SK-N-SH treated with all-trans-retinoic acid at 6 μM for 48 hours (cell line): Measurements from ENCODE around the gene MAGI3.

ENCODE experiments used
- ATAC-seq: fragments of 200-7000 bp; cut with Tn5 transposase; 3 replicates; pipeline ENCODE4 v1.9.1; 2020; ENCODE audit warnings: mild to moderate bottlenecking, moderate library complexity
- CSDC2 ChIP-seq: fragments of 250-450 bp; sonication (Bioruptor Pico); IDR thresholded peaks from 2 replicates; pipeline ENCODE4 v1.5.0; 2020; ENCODE audit warnings: mild to moderate bottlenecking, moderate library complexity
- CSRNP3 ChIP-seq: fragments of 250-450 bp; sonication (Bioruptor Pico); IDR thresholded peaks from 2 replicates; pipeline ENCODE4 v1.5.1; 2021; ENCODE audit warnings: mild to moderate bottlenecking, moderate library complexity
- ESRRG ChIP-seq: fragments of 250-450 bp; sonication (Bioruptor Pico); IDR thresholded peaks from 2 replicates; pipeline ENCODE4 v1.6.1; 2021; ENCODE audit warnings: mild to moderate bottlenecking
- ISL1 ChIP-seq: fragments of 250-450 bp; sonication (Bioruptor Pico); IDR thresholded peaks from 2 replicates; pipeline ENCODE4 v2.1.2; 2022; ENCODE audit warnings: mild to moderate bottlenecking, moderate library complexity
- OSR1 ChIP-seq: fragments of 250-450 bp; sonication (Bioruptor Pico); IDR thresholded peaks from 2 replicates; pipeline ENCODE4 v1.8.0; 2022; ENCODE audit warnings: moderate library complexity, mild to moderate bottlenecking, inconsistent platforms
- PATZ1 ChIP-seq: fragments of 250-450 bp; sonication (Bioruptor Pico); IDR thresholded peaks from 2 replicates; pipeline ENCODE4 v1.8.0; 2020; ENCODE audit warnings: mild to moderate bottlenecking, moderate library complexity, borderline replicate concordance
- POU6F1 ChIP-seq: fragments of 250-450 bp; sonication (Bioruptor Pico); IDR thresholded peaks from 2 replicates; pipeline ENCODE4 v1.8.0; 2021; ENCODE audit warnings: low read depth, mild to moderate bottlenecking, moderate library complexity, borderline replicate concordance
- PPARA ChIP-seq: fragments of 250-450 bp; sonication (Bioruptor Pico); IDR thresholded peaks from 2 replicates; pipeline ENCODE4 v1.5.0; 2020; ENCODE audit warnings: mild to moderate bottlenecking, borderline replicate concordance
- RARB ChIP-seq: fragments of 250-450 bp; sonication (Bioruptor Pico); IDR thresholded peaks from 2 replicates; pipeline ENCODE4 v1.8.0; 2021; ENCODE audit warnings: mild to moderate bottlenecking, moderate library complexity
- SNAI2 ChIP-seq: fragments of 250-450 bp; sonication (Bioruptor Pico); IDR thresholded peaks from 2 replicates; pipeline ENCODE4 v1.5.0; 2020; ENCODE audit warnings: mild to moderate bottlenecking, moderate library complexity
- TSHZ2 ChIP-seq: fragments of 250-450 bp; sonication (Bioruptor Pico); IDR thresholded peaks from 2 replicates; pipeline ENCODE4 v1.5.0; 2020; ENCODE audit warnings: mild to moderate bottlenecking, moderate library complexity
- ZC3H10 ChIP-seq: fragments of 250-450 bp; sonication (Bioruptor Pico); IDR thresholded peaks from 2 replicates; pipeline ENCODE4 v1.5.1; 2021; ENCODE audit warnings: mild to moderate bottlenecking, moderate library complexity
- ZFP3 ChIP-seq: fragments of 250-450 bp; sonication (Bioruptor Pico); IDR thresholded peaks from 2 replicates; pipeline ENCODE4 v1.5.0; 2020; ENCODE audit warnings: mild to moderate bottlenecking, moderate library complexity
- ZNF565 ChIP-seq: fragments of 450-650 bp; formaldehyde crosslinking; conservative IDR thresholded peaks from 2 replicates; pipeline ENCODE4 v1.5.0; 2020; ENCODE audit warnings: low read depth, mild to moderate bottlenecking, moderate library complexity

MAGI3 gene

GRCh38 chr1:113422315-113423068 is 32.2 kb downstream of the MAGI3 start (continued):
- TF ChIP-seq PATZ1 (no peak), OSR1 (CRISPR knock-in tag) (no peak), ZC3H10 (no peak), SNAI2 (CRISPR knock-in tag) (no peak), ZFP3 (no peak), ISL1 (CRISPR knock-in tag) (no peak)

GRCh38 chr1:113423826-113424225 is 33.5 kb downstream of the MAGI3 start:
- no peak for ATAC-seq
- TF ChIP-seq OSR1 (CRISPR knock-in tag) (no peak), TSHZ2 (CRISPR knock-in tag) (no peak), CSRNP3 (CRISPR knock-in tag) (no peak), RARB (CRISPR knock-in tag) (no peak), ZNF565 (CRISPR knock-in tag) (no peak), PATZ1 (no peak)

- ATAC-seq = no peak
- TF ChIP-seq ZNF565 (CRISPR knock-in tag) (no peak), POU6F1 (CRISPR knock-in tag) (no peak), CSDC2 (CRISPR knock-in tag) (no peak), ESRRG (CRISPR knock-in tag) (no peak), PPARA (CRISPR knock-in tag) (no peak)
These were observed 39.3 kb downstream of the MAGI3 start for GRCh38 chr1:113429461-113430153.

GRCh38 chr1:113433184-113433583 is 42.9 kb downstream of the MAGI3 start:
- no peak for ATAC-seq

More at GRCh38 chr1:113433184-113433583, 42.9 kb downstream of the MAGI3 start:
- TF ChIP-seq OSR1 (CRISPR knock-in tag) (no peak), ESRRG (CRISPR knock-in tag) (no peak)
